H1 (cell line): ENCODE data around the gene WDR48. TPM values are rescaled to one million over a fixed set of nuclear protein-coding genes. Genes with fewer than 3 reads are reported as not detected.

ENCODE experiments used
- CTCF ChIA-PET: fragments of 300-600 bp; sonication (Branson Sonifier 250); formaldehyde crosslinking; loops from one replicate; lab custom pipeline; 2021; ENCODE audit not compliant: partially characterized antibody; lab: Charles Lee
- POLR2A ChIA-PET: fragments of 300-600 bp; sonication (Branson Sonifier 250); formaldehyde crosslinking; loops from one replicate; lab custom pipeline; 2021; ENCODE audit warnings: inconsistent platforms; ENCODE audit not compliant: partially characterized antibody; lab: Charles Lee
- DNase-seq, 2 experiments: peaks; one replicate each; pipeline versions ENCODE4 v3.0.0 to v3.0.0-alpha.2; 2010 to 2022; ENCODE audit warnings: low spot score in 2 of 2, low read depth in 1 of 2, mixed read lengths in 1 of 2
- FAIRE-seq: peaks from 2 replicates; lab custom pipeline; 2011; peaks lifted over from hg19 to GRCh38; lab: Jason Lieb, UNC
- H2AFZ ChIP-seq: 2 replicates; pipeline ENCODE4 v1.8.1; 2012; ENCODE audit warnings: low read length, inconsistent platforms
- H2AK5ac ChIP-seq: 2 replicates; pipeline ENCODE4 v1.6.1; 2013; ENCODE audit warnings: low read depth, low read length
- H2BK120ac ChIP-seq: replicated peaks from 2 replicates; pipeline ENCODE3; 2013; ENCODE audit warnings: low read depth, low read length, inconsistent platforms
- H2BK12ac ChIP-seq: 2 replicates; pipeline ENCODE4 v1.6.1; 2013; ENCODE audit warnings: low read depth, low read length
- H2BK15ac ChIP-seq: 2 replicates; pipeline ENCODE4 v1.6.1; 2013; ENCODE audit warnings: low read length
- H2BK20ac ChIP-seq: 2 replicates; pipeline ENCODE4 v1.6.1; 2013; ENCODE audit warnings: low read length
- H2BK5ac ChIP-seq: 2 replicates; pipeline ENCODE4 v1.6.1; 2013; ENCODE audit warnings: low read depth, low read length
- H3K14ac ChIP-seq: 2 replicates; pipeline ENCODE4 v1.6.1; 2013; ENCODE audit warnings: inconsistent platforms; ENCODE audit not compliant: insufficient read length
- H3K18ac ChIP-seq: 2 replicates; pipeline ENCODE4 v1.6.1; 2013; ENCODE audit warnings: low read length; ENCODE audit errors: extremely low read depth
- H3K23ac ChIP-seq: 2 replicates; pipeline ENCODE4 v1.6.1; 2013; ENCODE audit warnings: inconsistent platforms; ENCODE audit not compliant: insufficient read length
- H3K23me2 ChIP-seq: 2 replicates; pipeline ENCODE4 v1.6.1; 2013; ENCODE audit warnings: low read depth, low read length
- H3K27ac ChIP-seq: 2 replicates; pipeline ENCODE4 v1.6.1; 2011; ENCODE audit warnings: low read depth, low read length, inconsistent platforms
- H3K27me3 ChIP-seq, 4 experiments: replicated peaks in 1 of 4; 1 replicate in 1 of 4; 2 replicates in 3 of 4; pipeline versions ENCODE4 v1.6.1 to v1.8.1; 2011 to 2013; ENCODE audit warnings: low read length in 3 of 4, mild to moderate bottlenecking in 3 of 4, inconsistent platforms in 2 of 4, mixed read lengths in 2 of 4, moderate library complexity in 1 of 4; ENCODE audit not compliant: control insufficient read depth in 3 of 4, insufficient read depth in 3 of 4; ENCODE audit errors: extremely low read depth in 1 of 4
- H3K36me3 ChIP-seq, 4 experiments: 2 replicates each; pipeline versions ENCODE4 v1.6.1 to v1.8.1; 2011 to 2013; ENCODE audit warnings: mild to moderate bottlenecking in 4 of 4, low read length in 3 of 4, moderate library complexity in 2 of 4, control low read depth in 1 of 4, inconsistent platforms in 1 of 4; ENCODE audit not compliant: insufficient read depth in 4 of 4, control insufficient read depth in 2 of 4
- H3K4ac ChIP-seq: replicated peaks from 2 replicates; pipeline ENCODE3; 2013; ENCODE audit warnings: low read length, low read depth, mixed read lengths, inconsistent platforms; ENCODE audit not compliant: insufficient read length
- H3K4me1 ChIP-seq, 4 experiments: replicated peaks in 1 of 4; 1 replicate in 1 of 4; 2 replicates in 3 of 4; pipeline versions ENCODE4 v1.6.1 to v1.8.1; 2011 to 2013; ENCODE audit warnings: low read length in 3 of 4, inconsistent platforms in 2 of 4, mixed read lengths in 1 of 4; ENCODE audit not compliant: insufficient read depth in 4 of 4, control insufficient read depth in 3 of 4
- H3K4me2 ChIP-seq, 2 experiments: 2 replicates each; pipeline versions ENCODE4 v1.6.1 to v1.8.1; 2011 to 2013; ENCODE audit warnings: low read depth in 2 of 2, low read length in 2 of 2, control low read depth in 1 of 2, inconsistent platforms in 1 of 2, mild to moderate bottlenecking in 1 of 2; ENCODE audit not compliant: insufficient read depth in 1 of 2
- H3K4me3 ChIP-seq, 4 experiments: fragments of 200-600, 300-600 bp in 1 of 4; sonication (generic), shearing (Covaris generic), sonication (Bioruptor Twin) in 1 of 4; 2 replicates each; pipeline versions ENCODE4 v1.5.1 to v1.8.1; 2011 to 2016; ENCODE audit warnings: low read length in 4 of 4, low read depth in 3 of 4, control low read depth in 2 of 4, inconsistent platforms in 2 of 4, mild to moderate bottlenecking in 2 of 4, mixed read lengths in 1 of 4, moderate library complexity in 1 of 4; ENCODE audit not compliant: insufficient read depth in 2 of 4; ENCODE audit errors: extremely low read depth in 1 of 4
- H3K56ac ChIP-seq: replicated peaks from 2 replicates; pipeline ENCODE3; 2013; ENCODE audit warnings: low read depth, mild to moderate bottlenecking, mixed read lengths, low read length, inconsistent platforms; ENCODE audit not compliant: insufficient read length
- H3K79me1 ChIP-seq: 2 replicates; pipeline ENCODE4 v1.6.1; 2013; ENCODE audit warnings: low read depth, low read length, control low read depth
- H3K79me2 ChIP-seq, 2 experiments: 2 replicates each; pipeline versions ENCODE4 v1.6.1 to v1.8.1; 2012 to 2013; ENCODE audit warnings: low read length in 2 of 2, mild to moderate bottlenecking in 2 of 2, inconsistent platforms in 1 of 2; ENCODE audit not compliant: insufficient read depth in 2 of 2, control insufficient read depth in 1 of 2
- H3K9ac ChIP-seq, 4 experiments: replicated peaks in 1 of 4; 1 replicate in 1 of 4; 2 replicates in 3 of 4; pipeline versions ENCODE4 v1.6.1 to v1.8.1; 2011 to 2013; ENCODE audit warnings: low read depth in 3 of 4, low read length in 3 of 4, control low read depth in 2 of 4, mild to moderate bottlenecking in 2 of 4, moderate library complexity in 2 of 4, inconsistent platforms in 1 of 4; ENCODE audit errors: extremely low read depth in 1 of 4
- H3K9me3 ChIP-seq, 2 experiments: 2 replicates each; pipeline versions ENCODE4 v1.6.1 to v1.8.1; 2012 to 2013; ENCODE audit warnings: mild to moderate bottlenecking in 2 of 2, moderate library complexity in 2 of 2, control low read depth in 1 of 2, inconsistent platforms in 1 of 2, low read depth in 1 of 2, low read length in 1 of 2, mixed read lengths in 1 of 2; ENCODE audit not compliant: insufficient read depth in 2 of 2
- H4K20me1 ChIP-seq, 2 experiments: replicated peaks in 1 of 2; 2 replicates each; pipeline versions ENCODE3 to v1.8.1; 2011 to 2013; ENCODE audit warnings: inconsistent platforms in 2 of 2, low read length in 2 of 2, mild to moderate bottlenecking in 1 of 2; ENCODE audit not compliant: insufficient read depth in 2 of 2, control insufficient read depth in 1 of 2
- H4K5ac ChIP-seq: 2 replicates; pipeline ENCODE4 v1.6.1; 2013; ENCODE audit warnings: low read length, low read depth, mixed read lengths, inconsistent platforms; ENCODE audit not compliant: insufficient read length
- H4K8ac ChIP-seq: 2 replicates; pipeline ENCODE4 v1.8.0; 2013; ENCODE audit warnings: mild to moderate bottlenecking, moderate library complexity, low read length, inconsistent platforms; ENCODE audit not compliant: insufficient read depth; ENCODE audit errors: extremely low read depth
- H4K91ac ChIP-seq: replicated peaks from 2 replicates; pipeline ENCODE3; 2013; ENCODE audit warnings: low read length, mixed read lengths, inconsistent platforms; ENCODE audit not compliant: insufficient read length
- CBX8 ChIP-seq: fragments of 300-800, 300-1000 bp; sonication (generic); IDR thresholded peaks from 2 replicates; pipeline ENCODE4 v1.7.1; 2016; ENCODE audit warnings: low read depth, low read length, borderline replicate concordance
- CREB1 ChIP-seq: IDR thresholded peaks from 2 replicates; pipeline ENCODE4 v1.6.1; 2012; ENCODE audit warnings: inconsistent platforms
- CTCF ChIP-seq, 3 experiments: IDR thresholded peaks; 1 replicate in 2 of 3; 2 replicates in 1 of 3; pipeline versions ENCODE4 v1.5.1 to v1.6.1; 2011; ENCODE audit warnings: low read length in 3 of 3, mild to moderate bottlenecking in 3 of 3, inconsistent platforms in 2 of 3, low read depth in 1 of 3, moderate library complexity in 1 of 3; ENCODE audit not compliant: insufficient read depth in 1 of 3; ENCODE audit errors: control extremely low read depth in 1 of 3
- PHF8 ChIP-seq: fragments of 200-600 bp; sonication (generic); conservative IDR thresholded peaks from 2 replicates; pipeline ENCODE4 v1.7.1; 2012; ENCODE audit warnings: low read depth, mild to moderate bottlenecking, inconsistent platforms, low read length, moderate library complexity
- RXRA ChIP-seq: IDR thresholded peaks from 2 replicates; pipeline ENCODE4 v1.6.1; 2011; ENCODE audit warnings: low read depth, mild to moderate bottlenecking, low read length, moderate library complexity; ENCODE audit not compliant: insufficient read depth
- SIRT6 ChIP-seq: IDR thresholded peaks from one replicate; pipeline ENCODE4 v1.7.1; 2012; ENCODE audit warnings: low read length, inconsistent platforms
- TBP ChIP-seq: IDR thresholded peaks from 2 replicates; pipeline ENCODE4 v1.6.1; 2011; ENCODE audit warnings: low read depth, low read length, improper control_type of control experiment
- ZNF274 ChIP-seq: IDR thresholded peaks from 2 replicates; pipeline ENCODE4 v1.7.0; 2012; ENCODE audit warnings: low read length, borderline replicate concordance; ENCODE audit errors: extremely low read depth
- WGBS, 2 experiments: shearing (Covaris generic) in 1 of 2; methylation state at CpG; one replicate each; pipeline versions ENCODE4 v1.1.6 to v1.1.7; 2013 to 2015; ENCODE audit warnings: low lambda C conversion rate in 2 of 2, mixed read lengths in 2 of 2, inconsistent platforms in 1 of 2, low coverage in 1 of 2, missing lambda C conversion rate in 1 of 2; ENCODE audit not compliant: insufficient replicate concordance in 2 of 2, insufficient coverage in 1 of 2, insufficient read length in 1 of 2; ENCODE audit errors: extremely low coverage in 1 of 2, missing lambda C conversion rate in 1 of 2; 5-methylcytosine and 5-hydroxymethylcytosine counted together
- polyA plus RNA-seq, 7 experiments: library from polyadenylated mRNA; depleted of rRNA in 3 of 7; stranded (reverse) in 5 of 7; unstranded in 2 of 7; fragments of >200 nt in 5 of 7; fragments of 200-250 nt in 2 of 7; gene quantifications; 1 replicate in 5 of 7; 2 replicates in 1 of 7; 4 replicates in 1 of 7; pipeline versions ENCODE4 v1.2.1 to v1.2.3, GENCODE V29; 2011 to 2013; ENCODE audit warnings: missing spikeins in 2 of 7, mixed read lengths in 2 of 7
- total RNA-seq: library from RNA; stranded (reverse); fragmentation: NEBNext Ultra II Directional; extraction: Animal tissue kit (Norgen Biotek cat#: 25700); gene quantifications from 2 replicates; pipeline ENCODE4 v1.2.1, GENCODE V29; 2021
- TF ChIP-seq, protein P1 (sequence below): IDR thresholded peaks from 2 replicates; pipeline ENCODE4 v1.6.1; 2012; ENCODE audit warnings: inconsistent platforms

The WDR48 gene
- total and polyA plus RNA-seq, 2 of the 8 experiments (the other 6 are each of a cell fraction or from before 2014, with no cell fraction given) = 21.2 to 54.1 TPM

GRCh38 chr3:39121621-39122020, 69.8 kb downstream of the WDR48 start:
- Histone ChIP-seq H2AK5ac (no peak overlapping the region), H3K23ac (no peak overlapping the region), H3K4ac (no peak overlapping the region), H2BK15ac (no peak overlapping the region), H3K56ac (no peak overlapping the region), H3K79me1 (no peaks in the 10 kb centered on the region), H3K18ac (no peak overlapping the region), H3K9me3 (no peaks in the 10 kb centered on the region), H2AFZ (no peak overlapping the region), H4K91ac (no peak overlapping the region), H3K79me2 (no peaks in the 10 kb centered on the region), H4K5ac (no peak overlapping the region), H3K4me2 (no peak overlapping the region), H3K9ac (no peak overlapping the region), H2BK120ac (no peak overlapping the region), H2BK12ac (no peak overlapping the region), H3K36me3 (no peaks in the 10 kb centered on the region), H3K23me2 (no peaks in the 10 kb centered on the region; the same call in 1 of the 2 replicates), H3K27ac (no peak overlapping the region), H4K20me1 (no peaks in the 10 kb centered on the region)
- ChIA-PET POLR2A (interaction anchor here (0.8 kb wide), 1 partner anchor 26 kb away, joined by 3 read pairs; no protein-coding TSS in a partner anchor), CTCF (interaction anchor here (1.0 to 20.0 kb wide), 5 partner anchors 10 to 170 kb away, joined by 3 to 496 read pairs (median 5); no protein-coding TSS in a partner anchor)
- DNase-seq (no peak), FAIRE-seq (no peak)
- TF ChIP-seq, protein P1, sequence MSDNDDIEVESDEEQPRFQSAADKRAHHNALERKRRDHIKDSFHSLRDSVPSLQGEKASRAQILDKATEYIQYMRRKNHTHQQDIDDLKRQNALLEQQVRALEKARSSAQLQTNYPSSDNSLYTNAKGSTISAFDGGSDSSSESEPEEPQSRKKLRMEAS = no peak
- TF ChIP-seq TBP = no peak
- no peak for TF ChIP-seq PHF8
- TF ChIP-seq RXRA = no peak
- TF ChIP-seq CBX8 = no peak
- no peak for TF ChIP-seq CTCF (IDR thresholded peaks at IDR 0.05; ENCODE audit: control extremely low read depth in 1 of 3, insufficient read depth in 1 of 3, low read depth in 1 of 3, low read length in 3 of 3)
- no peak for TF ChIP-seq ZNF274
- no peak for TF ChIP-seq CREB1
- no peak for TF ChIP-seq SIRT6
- TF ChIP-seq, all 59 proteins: peak for 0
- Histone ChIP-seq H2BK5ac (no peak overlapping the region), H3K4me1 (no peaks in the 10 kb centered on the region), H3K4me3 (no peak overlapping the region), H4K8ac (no peak overlapping the region), H3K14ac (no peak overlapping the region), H3K27me3 (no peaks in the 10 kb centered on the region; a peak in 1 of 7 replicates), H2BK20ac (no peak overlapping the region)
- WGBS, 2 experiments = 93% methylated on average over 2 of the region's 2 CpGs; no CpG with 5 or more reads in 1 of the 2 experiments
